Upper lobe of left lung (tissue), 6 donors: Measurements from ENCODE around the gene PITPNM3. TPM values are rescaled to one million over a fixed set of nuclear protein-coding genes. Genes with fewer than 3 reads are reported as not detected.

Source experiments
- ATAC-seq, 2 donors: fragments of 200-7000 bp; cut with Tn5 transposase; one replicate each; pipeline ENCODE4 v1.9.1; 2022; ENCODE audit warnings: mild to moderate bottlenecking in 2 of 2, moderate library complexity in 2 of 2; ENCODE audit not compliant: low FRiP score in 2 of 2
- DNase-seq, 2 donors: peaks; one replicate each; pipeline ENCODE4 v3.0.0-alpha.2; 2019 to 2020
- H3K27ac ChIP-seq, 4 donors: fragments of 200-600 bp; sonication (generic); one replicate each; pipeline ENCODE4 v1.5.1; 2016 to 2019
- H3K27me3 ChIP-seq, 4 donors: fragments of 200-600 bp; sonication (generic); one replicate each; pipeline ENCODE4 v1.5.1; 2017 to 2019
- H3K36me3 ChIP-seq, 4 donors: fragments of 200-600 bp; sonication (generic); one replicate each; pipeline ENCODE4 v1.5.1; 2016 to 2019
- H3K4me1 ChIP-seq, 4 donors: fragments of 200-600 bp; sonication (generic); one replicate each; pipeline ENCODE4 v1.5.1; 2018 to 2019
- H3K4me3 ChIP-seq, 4 donors: fragments of 200-600 bp; sonication (generic); one replicate each; pipeline ENCODE4 v1.5.1; 2017 to 2019; ENCODE audit warnings: mild to moderate bottlenecking in 2 of 4, moderate library complexity in 1 of 4
- H3K9me3 ChIP-seq, 4 donors: fragments of 200-600 bp; sonication (generic); one replicate each; pipeline ENCODE4 v1.5.1; 2018 to 2019
- CTCF ChIP-seq, 6 experiments: fragments of 450-650 bp in 4 of 6; fragments of 200-600 bp in 2 of 6; sonication (generic) in 2 of 6; IDR thresholded peaks; one replicate each; pipeline ENCODE4 v1.5.1; 2016 to 2019; ENCODE audit warnings: antibody characterized with exemption in 6 of 6
- EP300 ChIP-seq, 4 donors: sonication (generic); formaldehyde crosslinking; IDR thresholded peaks; one replicate each; pipeline ENCODE4 v1.5.1; 2017; ENCODE audit warnings: antibody characterized with exemption in 4 of 4, control low read depth in 2 of 4
- POLR2A ChIP-seq, 4 donors: fragments of 450-650 bp; IDR thresholded peaks; one replicate each; pipeline ENCODE4 v1.5.1; 2016 to 2017; ENCODE audit warnings: antibody characterized with exemption in 4 of 4, mild to moderate bottlenecking in 2 of 4
- POLR2AphosphoS5 ChIP-seq, 2 donors: sonication (generic); formaldehyde crosslinking; IDR thresholded peaks; one replicate each; pipeline ENCODE4 v1.5.1; 2017; ENCODE audit warnings: antibody characterized with exemption in 2 of 2
- WGBS, 2 donors: methylation state at CpG; one replicate each; pipeline ENCODE4 v1.1.5; 2017 to 2018; 5-methylcytosine and 5-hydroxymethylcytosine counted together
- total RNA-seq, 6 donors: library from RNA; depleted of rRNA in 4 of 6; stranded (reverse); fragments of >200 nt in 4 of 6; gene quantifications; one replicate each; pipeline versions ENCODE4 v1.1.0 to v1.2.1, GENCODE V29; 2016 to 2021
- donor health status: DM: no; HTN: no; CAD: no; lungs with moderate emphysema.
- donor health status: DM: no; HTN: yes; CAD: no; lungs with severe emphysema.

The PITPNM3 gene
- total RNA-seq, 6 donors from 2014 or later, result 10.3 to 16.3 (median 12.5) TPM

- DNase-seq, result peak in 1 of 2 donors; percentile 68
- no peak for ATAC-seq
- TF ChIP-seq POLR2A (IDR thresholded peaks at IDR 0.05), result no peak
- TF ChIP-seq POLR2AphosphoS5 (IDR thresholded peaks at IDR 0.05), result no peak
- no peak for TF ChIP-seq CTCF (IDR thresholded peaks at IDR 0.05)
- no peak for TF ChIP-seq EP300 (IDR thresholded peaks at IDR 0.05)
These were observed 16.6 kb upstream of the PITPNM3 start for GRCh38 chr17:6572972-6573370.

GRCh38 chr17:6571452-6571781 lies 15.1 kb upstream of the PITPNM3 start:
- Histone ChIP-seq H3K4me1 (peaks cover 5 to 16% (median 14%) of the 10 kb centered on the region in 4 donors), H3K27ac (no peak overlapping the region), H3K36me3 (no peaks in the 10 kb centered on the region), H3K27me3 (no peaks in the 10 kb centered on the region), H3K9me3 (no peaks in the 10 kb centered on the region), H3K4me3 (no peak overlapping the region)
- WGBS, 2 donors, result 81 to 82% methylated on average over 7 of the region's 7 CpGs
- DNase-seq, result no peak
- ATAC-seq, result no peak
- TF ChIP-seq POLR2A (IDR thresholded peaks at IDR 0.05) (no peak), CTCF (IDR thresholded peaks at IDR 0.05) (no peak), POLR2AphosphoS5 (IDR thresholded peaks at IDR 0.05) (no peak), EP300 (IDR thresholded peaks at IDR 0.05) (no peak)

More at GRCh38 chr17:6572972-6573370, 16.6 kb upstream of the PITPNM3 start:
- H3K9me3 ChIP-seq, result no peaks in the 10 kb centered on the region
- H3K4me3 ChIP-seq, result no peak overlapping the region
- no peaks in the 10 kb centered on the region for H3K27me3 ChIP-seq
- 96 to 100% methylated on average over 5 to 8 of the region's 8 CpGs for WGBS, 2 donors
- H3K4me1 ChIP-seq, result peaks cover 5 to 16% (median 14%) of the 10 kb centered on the region in 4 donors
- H3K27ac ChIP-seq, result no peak overlapping the region
- H3K36me3 ChIP-seq, result peaks cover 0 to 6% (median 3%) of the 10 kb centered on the region in 4 donors

- H3K36me3 ChIP-seq, result no peaks in the 10 kb centered on the region
- peaks cover 5 to 15% (median 14%) of the 10 kb centered on the region in 4 donors for H3K4me1 ChIP-seq
- 82 to 94% methylated on average over 9 to 18 of the region's 18 CpGs for WGBS, 2 donors
- DNase-seq (peak in 1 of 2 donors; percentile 61), ATAC-seq (no peak)
- no peak overlapping the region for H3K27ac ChIP-seq
- H3K9me3 ChIP-seq, result no peaks in the 10 kb centered on the region
- TF ChIP-seq CTCF (IDR thresholded peaks at IDR 0.05) (no peak), EP300 (IDR thresholded peaks at IDR 0.05) (no peak), POLR2AphosphoS5 (IDR thresholded peaks at IDR 0.05) (no peak), POLR2A (IDR thresholded peaks at IDR 0.05) (no peak)
- no peak overlapping the region for H3K4me3 ChIP-seq
- H3K27me3 ChIP-seq, result no peaks in the 10 kb centered on the region
These were observed 14.5 kb upstream of the PITPNM3 start for GRCh38 chr17:6570731-6571451.

GRCh38 chr17:6569370-6570285 lies 13.3 kb upstream of the PITPNM3 start:
- no peaks in the 10 kb centered on the region for H3K27me3 ChIP-seq
- no peak for ATAC-seq
- no peak for DNase-seq
- 52 to 77% methylated on average over 4 to 10 of the region's 10 CpGs for WGBS, 2 donors
- H3K36me3 ChIP-seq, result no peaks in the 10 kb centered on the region
- H3K4me1 ChIP-seq, result peaks cover 0 to 4% (median 2%) of the 10 kb centered on the region in 4 donors
- TF ChIP-seq POLR2AphosphoS5 (IDR thresholded peaks at IDR 0.05), result no peak
- no peak for TF ChIP-seq POLR2A (IDR thresholded peaks at IDR 0.05)
- no peak for TF ChIP-seq EP300 (IDR thresholded peaks at IDR 0.05)
- TF ChIP-seq CTCF (IDR thresholded peaks at IDR 0.05), result no peak
- H3K9me3 ChIP-seq, result no peaks in the 10 kb centered on the region
- no peak overlapping the region for H3K4me3 ChIP-seq
- H3K27ac ChIP-seq, result no peak overlapping the region
